ENCODE measurements around the gene PCDHA1.

DNA sequence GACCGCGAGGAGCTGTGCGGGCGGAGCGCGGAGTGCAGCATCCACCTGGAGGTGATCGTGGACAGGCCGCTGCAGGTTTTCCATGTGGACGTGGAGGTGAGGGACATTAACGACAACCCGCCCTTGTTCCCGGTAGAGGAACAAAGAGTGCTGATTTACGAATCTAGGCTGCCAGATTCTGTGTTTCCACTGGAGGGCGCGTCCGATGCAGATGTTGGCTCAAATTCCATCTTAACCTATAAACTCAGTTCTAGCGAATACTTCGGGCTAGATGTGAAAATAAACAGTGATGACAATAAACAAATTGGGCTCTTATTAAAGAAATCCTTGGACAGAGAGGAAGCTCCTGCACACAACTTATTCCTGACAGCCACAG lies 42.4 kb downstream of the PCDHA1 start:
- TF ChIP-seq CTCF (IDR thresholded peaks at IDR 0.05) = no peak
- TF ChIP-seq POLR2A (IDR thresholded peaks at IDR 0.05) = no peak

Measured in adrenal gland (tissue), 5 donors.